Fibroblast of skin of abdomen (primary cell): ENCODE measurements around the gene FGFBP3.
"Not testable (repeated sequence)": the region's sequence is repeated elsewhere in the genome, so short reads cannot be mapped to it uniquely, and the experiment has no call there.

Experiments used
- DNase-seq: peaks from one replicate; pipeline ENCODE4 v3.0.0-alpha.2; 2013

FGFBP3 gene

DNA sequence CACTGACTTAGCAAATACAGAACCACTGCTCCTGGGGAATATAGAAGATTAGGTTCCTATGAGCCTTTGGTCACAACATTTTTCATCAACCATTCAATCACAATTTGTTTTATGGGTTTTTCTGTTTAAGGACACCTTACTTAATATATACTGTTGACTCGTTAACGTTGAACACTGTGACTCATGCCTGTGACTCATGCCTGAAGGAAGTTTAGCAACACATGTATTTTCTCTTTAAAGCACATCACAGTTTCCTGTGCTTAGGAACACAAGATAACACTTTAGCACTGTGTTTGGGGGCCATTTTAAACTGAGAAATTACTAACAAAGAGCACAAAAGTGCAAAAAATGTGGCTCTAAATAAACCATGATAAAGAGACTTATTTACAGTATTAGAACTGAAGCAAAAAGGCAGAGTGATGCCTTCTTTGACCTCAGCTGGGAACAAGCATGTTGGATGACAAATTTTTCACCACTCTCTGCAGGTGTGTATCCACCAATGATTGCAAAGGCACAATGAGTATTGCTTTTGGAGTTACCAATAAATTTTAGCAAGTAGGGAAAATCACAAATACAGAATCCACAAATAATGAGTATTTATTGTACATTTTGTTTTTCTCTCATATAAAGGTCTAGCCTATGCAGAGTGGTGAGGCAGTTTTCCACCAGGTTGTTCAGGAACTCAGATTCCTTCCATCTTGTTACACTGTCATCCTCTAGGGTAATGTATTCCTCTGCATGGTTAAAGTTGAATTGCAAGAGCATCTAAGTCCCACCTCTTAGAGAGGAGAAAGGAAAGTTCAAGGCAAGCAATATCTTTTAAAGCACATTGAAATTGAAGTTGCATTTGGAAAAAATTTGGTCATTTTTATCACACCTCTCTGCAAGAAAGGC, 7.3 kb downstream of the FGFBP3 start:
- DNase-seq, result peak; percentile 89

DNA sequence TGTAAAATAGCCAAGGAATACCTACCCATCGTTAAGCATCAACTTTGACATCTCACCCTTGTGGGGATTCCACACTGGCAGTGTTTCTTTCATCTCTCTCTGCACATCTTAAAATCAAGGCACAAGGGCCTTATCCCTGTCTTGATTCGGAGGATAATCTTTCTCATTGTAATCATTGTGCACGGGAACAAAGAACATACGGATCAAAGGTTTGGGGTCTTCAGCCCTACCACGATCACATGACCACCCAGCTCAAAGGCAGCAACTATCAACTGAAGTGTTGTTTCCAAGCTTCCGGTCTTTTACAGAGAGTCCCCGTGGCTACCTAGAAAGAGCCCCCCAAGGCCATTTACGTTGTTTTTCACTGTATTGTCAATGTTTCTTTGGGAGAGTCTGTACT, 11.9 kb downstream of the FGFBP3 start:
- DNase-seq, result no peak

DNA sequence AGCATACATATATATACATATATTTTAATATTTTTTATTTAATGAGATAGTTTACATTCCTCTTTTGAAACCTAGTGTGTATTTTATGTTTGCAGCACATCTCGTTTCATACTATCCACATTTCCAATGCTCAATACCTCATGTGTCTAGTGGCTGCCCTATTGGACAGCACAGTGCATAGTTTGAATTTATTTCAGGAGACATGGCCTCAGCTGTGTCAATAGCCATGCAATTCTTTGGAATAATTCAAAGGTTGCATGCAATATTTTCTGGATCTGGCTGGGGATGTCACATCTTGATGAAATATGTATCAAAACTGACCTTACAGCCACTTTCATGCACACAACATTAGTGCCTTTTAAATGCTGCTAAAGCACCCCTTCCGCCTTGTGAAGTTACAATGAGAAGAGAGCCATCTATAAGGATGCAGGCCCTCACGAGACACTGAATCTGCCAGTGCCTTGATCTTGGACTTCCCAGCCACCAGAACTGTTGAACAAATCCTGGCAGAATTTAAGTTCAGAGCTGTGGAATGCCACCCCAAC, 13.0 kb downstream of the FGFBP3 start:
- no peak for DNase-seq

DNA sequence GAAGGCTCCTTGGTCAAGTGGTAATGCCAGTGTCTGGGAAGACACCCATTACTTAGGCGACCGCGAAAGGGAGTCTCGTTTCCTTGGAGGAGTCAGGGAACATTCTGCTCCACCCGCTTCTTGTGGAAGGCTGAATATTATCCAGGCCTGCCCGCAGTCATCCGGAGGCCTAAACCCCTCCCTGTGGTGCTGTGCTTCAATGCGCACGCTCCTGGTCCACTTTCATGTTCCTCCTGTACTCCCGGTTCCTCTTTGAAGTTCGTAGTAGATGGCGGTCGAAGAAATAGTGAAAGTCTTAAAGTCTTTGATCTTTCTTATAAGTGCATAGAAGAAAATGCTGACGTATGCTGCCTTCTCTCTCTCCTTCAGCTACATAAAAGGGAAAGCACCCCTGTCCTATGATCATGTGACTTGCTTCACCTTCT, 15.0 kb downstream of the FGFBP3 start:
- DNase-seq, result not testable (repeated sequence)

DNA sequence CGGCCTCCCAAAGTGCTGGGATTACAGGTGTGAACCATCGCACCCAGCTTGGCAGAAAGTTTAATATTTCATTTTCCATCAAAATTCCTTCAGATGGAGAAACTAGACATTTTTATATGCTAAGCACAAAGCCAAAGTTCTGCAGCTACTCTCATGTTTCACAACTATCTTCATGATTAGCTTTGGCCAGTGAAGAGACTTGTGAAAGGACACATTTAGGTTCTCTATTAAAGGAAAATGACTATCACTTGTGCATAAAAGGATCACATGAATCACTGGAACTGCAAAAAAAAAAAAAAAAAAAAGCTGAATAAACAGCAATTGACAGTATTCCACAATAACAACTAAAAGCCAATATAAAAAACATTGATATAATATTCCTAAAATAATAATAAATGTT, 16.2 kb downstream of the FGFBP3 start:
- DNase-seq, result no peak

DNA sequence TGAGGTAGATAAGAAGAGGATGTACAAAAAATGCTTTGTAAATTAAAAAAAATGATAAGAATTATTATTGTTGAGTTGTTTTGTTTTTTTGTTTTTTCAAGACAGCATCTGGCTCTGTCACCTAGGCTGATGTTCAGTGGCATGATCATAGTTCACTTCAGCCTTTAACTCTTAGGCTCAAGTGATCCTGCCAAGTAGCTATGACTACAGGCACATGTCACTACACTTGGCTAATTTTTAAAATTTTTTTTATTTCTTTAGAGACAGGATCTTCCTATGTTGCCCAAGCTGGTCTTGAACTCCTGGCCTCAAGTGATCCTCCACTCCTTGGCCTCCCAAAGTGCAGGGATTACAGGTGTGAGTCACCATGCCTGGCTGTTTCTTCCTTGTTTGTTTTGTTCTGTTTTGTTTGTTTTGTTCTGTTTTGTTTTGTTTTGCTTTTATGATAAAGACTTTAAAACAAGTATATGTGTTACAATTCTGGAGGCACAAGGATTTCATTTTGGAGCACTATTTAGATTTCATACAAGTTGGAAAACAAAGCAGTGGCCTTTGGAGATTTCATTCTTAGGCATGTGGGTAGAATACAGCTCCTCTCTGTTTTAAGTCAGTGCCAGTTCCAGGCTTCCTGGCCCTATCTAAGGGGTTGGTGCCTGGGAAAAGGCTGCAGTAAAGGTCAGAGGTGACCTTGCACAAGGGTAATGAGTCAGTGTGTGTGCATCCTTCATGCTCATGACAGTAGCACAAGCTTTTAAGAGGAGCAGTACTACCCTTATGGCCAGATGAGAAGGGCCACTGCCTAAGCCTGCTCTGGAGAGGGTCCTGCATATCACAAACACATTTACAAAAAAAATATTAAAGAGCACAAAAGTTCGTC, 17.9 kb downstream of the FGFBP3 start:
- DNase-seq, result no peak

DNA sequence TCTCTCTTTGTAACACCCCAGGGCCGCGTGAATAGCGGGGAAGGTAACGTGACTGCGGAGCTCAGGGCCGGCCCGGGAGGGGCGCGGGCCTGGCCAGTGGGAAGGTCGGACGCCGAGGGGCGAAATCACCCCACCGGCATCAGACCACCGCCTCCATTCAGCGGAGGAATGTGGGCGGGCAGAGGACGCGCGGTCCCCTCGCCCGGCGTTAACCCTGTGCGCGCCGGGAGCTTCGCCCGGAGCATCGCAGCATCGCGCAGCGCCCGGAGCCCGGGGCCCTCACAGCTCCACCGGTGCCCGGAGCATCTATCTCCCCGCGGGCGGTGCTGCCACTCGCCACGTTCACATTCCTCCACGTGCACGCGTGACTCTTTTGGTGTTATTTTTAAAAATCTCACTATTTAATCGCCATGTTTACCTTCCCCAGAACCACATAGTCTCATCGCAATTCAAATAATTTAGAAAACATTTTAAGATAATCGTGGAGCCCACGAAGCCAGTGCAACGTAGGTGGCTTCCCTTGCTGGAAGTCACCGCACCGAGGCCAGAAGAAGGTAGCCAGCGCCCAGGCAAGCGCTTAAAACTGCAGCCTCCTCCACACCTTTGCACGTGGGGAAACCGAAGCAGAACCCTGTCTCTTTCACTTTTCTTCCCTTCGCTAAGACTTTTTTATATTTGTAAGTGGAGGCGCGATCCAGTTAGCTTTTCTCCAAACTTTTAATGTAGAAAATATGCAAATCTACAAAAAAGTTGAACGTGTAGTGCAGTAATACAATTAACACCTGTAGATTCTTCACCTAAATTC, 21.8 kb downstream of the FGFBP3 start:
- DNase-seq, result peak; percentile 56

DNA sequence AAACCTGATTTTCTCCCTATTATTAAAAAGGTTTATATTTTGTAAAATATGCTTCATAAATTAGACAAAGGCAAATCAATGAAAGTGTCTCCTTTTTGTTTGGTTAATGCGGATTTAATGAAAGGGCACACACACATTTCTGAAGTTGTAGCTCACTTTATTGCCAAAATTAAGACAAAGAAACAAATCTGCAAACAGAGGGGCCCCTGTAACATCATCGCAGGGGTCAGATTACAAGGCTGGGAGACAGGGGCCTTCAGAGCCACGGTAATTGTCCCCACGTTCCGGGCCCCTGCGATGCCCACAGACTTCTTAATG, 22.4 kb downstream of the FGFBP3 start:
- DNase-seq, result no peak

DNA sequence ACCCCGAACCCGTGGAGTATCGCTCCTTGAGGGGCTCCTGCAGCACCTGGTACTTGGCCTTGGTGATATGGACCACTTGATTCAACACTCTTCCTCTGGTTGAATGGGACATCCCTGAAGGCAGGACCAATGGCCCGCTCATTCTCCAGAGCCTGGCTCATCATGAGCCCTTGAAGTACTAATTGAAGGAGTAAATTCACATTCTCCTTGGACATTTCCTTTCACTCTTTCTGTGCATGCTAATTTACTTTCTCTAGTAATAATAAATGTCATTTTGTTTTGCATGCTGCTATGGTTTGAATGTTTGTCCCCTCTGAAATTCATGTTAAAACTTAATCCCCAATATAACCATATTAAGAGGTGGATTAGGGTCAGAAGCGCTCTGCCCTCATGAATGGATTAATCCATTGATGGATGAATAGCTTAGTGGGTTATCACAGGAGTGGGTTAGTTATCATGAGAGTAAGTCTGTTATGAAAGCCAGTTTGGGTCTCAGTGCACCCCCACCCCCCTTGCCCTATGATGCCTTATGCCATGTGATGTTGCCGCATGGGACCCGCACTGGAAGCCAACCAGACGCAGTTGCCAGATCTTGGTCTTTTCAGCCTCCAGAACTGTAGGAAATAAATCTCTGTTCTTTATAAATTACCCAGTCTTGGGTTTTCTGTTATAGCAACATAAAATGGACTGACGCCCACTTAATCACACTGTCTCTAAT, 23.8 kb downstream of the FGFBP3 start:
- no peak for DNase-seq

DNA sequence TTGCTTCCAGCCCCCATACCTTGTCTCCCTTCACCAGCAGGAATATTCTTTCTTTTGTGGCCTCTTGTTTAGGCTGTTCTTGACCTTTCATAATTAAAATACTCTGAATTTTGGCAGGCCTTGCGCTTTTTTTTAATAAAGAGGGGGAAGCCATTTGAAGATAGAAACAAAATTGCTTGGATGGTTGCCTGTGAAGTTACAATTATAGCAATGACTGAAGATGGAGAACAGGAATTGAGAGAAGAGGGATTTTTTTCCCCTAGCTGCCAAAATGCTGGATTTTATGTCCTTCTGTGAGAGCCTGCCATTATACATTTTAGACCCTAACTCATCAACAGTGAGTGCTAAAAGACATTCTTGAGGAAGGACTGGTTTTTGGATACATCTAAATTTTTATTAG, 24.8 kb downstream of the FGFBP3 start:
- DNase-seq, result no peak

DNA sequence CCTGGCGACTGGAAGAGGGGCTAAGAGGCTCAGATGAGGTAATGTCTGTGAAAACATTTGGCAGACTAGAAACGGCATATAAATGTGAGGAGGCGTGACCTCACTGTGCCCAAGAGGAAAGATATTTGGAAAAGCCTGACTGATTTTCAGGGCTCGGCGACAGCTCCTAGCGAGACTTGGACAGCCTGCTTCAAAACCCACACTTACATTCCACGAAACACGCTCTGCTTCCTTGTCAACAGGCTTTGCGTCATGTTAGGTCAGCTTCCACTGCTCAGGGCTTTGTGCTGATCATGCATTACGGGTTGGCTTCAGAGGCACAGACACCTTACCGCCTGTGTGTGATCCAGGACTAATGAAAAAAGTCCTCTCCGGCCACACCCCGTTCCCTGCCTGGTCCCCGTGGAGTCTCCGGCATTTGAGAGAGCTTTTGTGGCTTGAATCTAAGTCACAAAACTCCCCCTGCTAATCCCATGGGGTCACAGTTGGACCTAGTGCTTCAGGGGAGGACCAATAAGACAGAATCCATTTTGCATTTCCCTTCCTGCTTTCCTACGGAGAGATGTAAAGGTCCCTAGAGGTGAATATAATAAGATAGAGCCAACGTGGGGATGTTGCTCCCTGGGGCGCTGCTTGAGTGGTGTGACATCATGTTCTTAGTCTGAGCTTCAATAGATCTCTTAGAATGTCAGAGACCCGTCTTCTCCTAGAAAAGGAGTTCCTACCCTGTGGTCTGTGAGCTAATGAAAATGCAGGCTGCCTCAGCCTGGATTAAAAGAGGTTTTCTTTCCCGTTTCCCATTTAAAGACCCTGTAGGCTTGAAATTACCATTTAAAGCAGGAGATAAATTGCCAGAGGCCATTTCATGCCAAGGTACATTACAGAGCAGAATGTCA, 25.5 kb downstream of the FGFBP3 start:
- peak; percentile 56 for DNase-seq

DNA sequence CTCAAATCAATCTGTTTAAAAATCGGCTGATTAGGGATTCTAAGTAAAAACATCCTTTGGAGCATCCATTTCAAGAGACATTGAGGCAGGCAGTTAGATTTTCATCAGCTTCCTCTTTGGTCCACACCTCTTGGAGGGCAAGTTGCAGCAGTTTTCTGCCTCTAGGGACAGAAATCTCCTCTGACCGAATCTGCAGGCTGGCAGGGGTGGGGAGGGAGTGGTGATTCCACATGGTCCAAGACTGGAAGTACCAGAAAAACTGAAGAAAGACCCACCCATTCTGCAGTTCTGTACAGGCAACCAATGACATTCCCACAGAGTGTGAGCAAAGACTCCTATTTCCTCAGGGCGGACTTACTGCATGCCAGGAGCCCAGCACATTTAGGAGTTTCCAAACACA, 29.0 kb downstream of the FGFBP3 start:
- DNase-seq, result no peak

DNA sequence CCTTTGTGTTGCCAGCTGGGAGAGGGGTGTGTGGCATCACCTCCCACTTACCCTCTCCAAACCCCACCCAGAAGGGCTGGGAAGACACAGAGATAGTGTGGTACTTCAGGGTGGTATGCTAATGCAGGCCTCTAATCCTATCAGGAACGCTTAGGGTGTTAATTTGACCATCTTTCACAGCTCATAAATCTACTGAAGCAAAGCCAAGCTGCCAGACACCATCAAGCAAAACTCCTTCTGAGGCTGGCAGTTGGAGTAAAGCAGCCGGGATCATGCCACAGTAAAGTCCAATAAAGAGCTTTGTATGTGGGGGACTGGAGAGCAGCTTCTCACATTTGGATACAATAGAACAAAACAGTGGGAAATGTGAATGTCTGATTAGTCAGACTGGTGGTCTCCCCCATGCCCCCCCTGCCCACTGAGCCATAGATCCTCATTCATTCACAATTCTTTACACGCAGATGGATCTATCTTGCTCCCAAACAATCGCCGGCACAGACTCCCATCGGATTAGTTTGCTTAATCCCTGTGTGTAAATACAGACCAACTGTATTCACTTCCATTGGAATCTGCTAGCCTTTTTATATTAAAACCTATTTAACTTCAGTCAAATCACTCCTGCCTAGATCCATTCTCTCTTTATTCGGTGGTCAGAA, 29.6 kb downstream of the FGFBP3 start:
- no peak for DNase-seq

DNA sequence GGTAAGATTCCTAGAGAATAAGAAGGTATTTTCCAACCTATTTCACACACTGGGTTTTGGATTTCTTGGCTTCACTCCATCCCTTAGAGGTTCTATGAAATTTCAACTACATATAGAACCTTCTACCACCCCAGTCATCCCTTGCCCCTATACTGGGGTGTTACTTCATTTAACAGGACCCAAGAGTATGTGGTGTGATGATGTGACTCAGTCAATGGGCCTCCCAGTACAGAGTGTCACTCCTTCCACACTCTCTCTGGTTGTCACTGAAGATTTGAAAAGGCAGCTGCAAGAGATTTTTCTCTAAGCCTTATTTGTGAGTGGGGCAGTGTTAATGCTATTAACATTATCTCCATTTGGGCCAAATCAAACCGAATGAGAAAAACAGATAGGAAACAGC, 33.5 kb downstream of the FGFBP3 start:
- DNase-seq, result no peak

DNA sequence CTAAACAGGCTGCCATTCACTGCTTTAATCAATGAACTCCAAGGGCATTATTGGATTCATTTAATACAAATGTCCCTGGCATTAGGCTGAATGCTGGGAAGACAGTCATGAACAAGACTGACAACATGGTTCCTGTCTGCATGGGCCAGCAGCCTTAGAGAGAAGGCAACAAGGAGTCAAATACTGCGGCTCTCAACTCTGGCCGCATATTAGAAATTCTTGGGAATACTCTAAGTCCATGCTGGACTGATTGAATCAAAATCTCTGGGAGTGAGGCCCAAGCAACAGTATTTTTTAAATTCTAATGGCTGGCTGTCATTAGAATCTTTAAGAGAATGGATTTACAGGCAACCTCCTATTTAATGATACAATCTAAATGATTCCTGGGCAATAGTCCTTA, 34.1 kb downstream of the FGFBP3 start:
- no peak for DNase-seq

DNA sequence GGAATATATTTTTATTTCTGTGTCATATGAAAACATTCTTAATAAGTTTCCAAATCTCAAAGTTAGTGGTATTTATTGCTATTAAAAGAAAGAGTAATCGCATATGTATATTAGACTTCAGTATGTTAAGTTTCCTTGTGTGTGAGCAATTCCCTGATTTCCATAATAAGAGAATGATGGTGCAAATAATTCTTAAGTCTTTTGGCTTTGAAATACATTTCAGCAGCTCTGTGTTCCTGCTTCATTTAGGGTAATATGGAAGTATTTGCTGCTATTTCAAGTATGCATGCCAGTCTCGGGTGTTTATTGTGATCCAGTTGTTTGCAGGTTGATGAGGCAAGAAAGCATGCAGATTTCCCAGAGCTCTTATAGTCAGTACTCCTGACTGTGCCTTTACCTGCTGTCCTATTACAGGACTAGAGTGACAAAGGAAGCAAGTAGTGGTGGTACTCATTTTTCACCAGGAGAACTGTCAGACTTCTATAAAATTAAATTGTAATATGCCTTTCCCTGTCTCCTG, 43.7 kb downstream of the FGFBP3 start:
- DNase-seq, result no peak

DNA sequence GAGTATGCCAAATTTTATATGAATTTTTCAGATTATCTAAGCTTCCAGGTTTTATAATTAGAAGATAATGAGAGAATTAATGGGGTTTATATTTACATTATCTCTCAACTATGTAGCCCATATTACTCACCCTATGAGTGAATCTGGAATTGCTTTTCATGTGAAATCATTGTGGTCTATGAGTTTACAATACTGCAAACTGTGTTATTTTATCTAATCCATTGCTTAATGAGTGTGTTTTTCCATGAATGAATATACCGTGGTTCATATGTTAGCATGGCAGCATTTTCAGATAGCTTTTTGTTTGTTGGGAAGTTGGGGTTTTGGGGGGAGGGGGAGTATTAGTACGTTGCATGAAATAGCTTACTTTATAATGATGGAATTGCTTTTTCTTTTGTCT, 44.5 kb downstream of the FGFBP3 start:
- no peak for DNase-seq

DNA sequence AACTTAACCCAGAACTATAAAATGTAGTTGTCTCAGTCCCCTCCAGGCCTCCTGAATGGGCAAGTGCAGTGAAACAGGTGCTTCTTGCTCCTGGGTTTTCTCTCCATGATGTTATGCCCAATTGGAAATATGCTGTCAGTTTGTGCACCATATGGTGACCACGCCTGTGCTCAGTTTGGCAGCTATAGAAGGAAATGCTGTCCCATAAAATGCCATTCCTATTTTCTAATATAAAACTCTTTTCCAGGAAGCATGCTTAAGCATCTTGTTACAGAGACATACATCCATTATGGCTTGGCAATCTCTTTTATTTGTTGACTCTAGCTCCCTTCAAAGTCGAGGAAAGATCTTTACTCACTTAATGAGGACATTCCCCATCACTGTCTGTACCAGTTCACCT, 45.2 kb downstream of the FGFBP3 start:
- DNase-seq, result no peak

DNA sequence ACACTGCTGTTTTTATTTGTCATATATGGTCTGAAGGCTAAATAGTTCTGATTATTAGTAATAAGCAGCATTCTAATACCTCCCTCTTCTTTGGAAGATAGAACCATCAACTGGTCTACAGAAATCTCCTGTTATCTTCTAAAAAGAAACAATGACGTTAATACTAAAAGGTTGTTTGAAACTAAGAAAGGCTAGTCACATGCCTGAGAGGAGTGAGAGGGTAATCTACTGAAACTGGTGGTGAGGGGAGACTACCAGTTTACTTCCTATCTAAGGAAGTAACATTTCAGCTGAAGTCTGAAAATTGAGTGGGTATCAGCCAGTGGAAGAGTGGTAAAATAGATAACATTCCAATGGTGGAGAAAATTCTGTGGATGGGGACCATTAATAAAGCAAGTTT, 48.4 kb downstream of the FGFBP3 start:
- DNase-seq, result no peak

DNA sequence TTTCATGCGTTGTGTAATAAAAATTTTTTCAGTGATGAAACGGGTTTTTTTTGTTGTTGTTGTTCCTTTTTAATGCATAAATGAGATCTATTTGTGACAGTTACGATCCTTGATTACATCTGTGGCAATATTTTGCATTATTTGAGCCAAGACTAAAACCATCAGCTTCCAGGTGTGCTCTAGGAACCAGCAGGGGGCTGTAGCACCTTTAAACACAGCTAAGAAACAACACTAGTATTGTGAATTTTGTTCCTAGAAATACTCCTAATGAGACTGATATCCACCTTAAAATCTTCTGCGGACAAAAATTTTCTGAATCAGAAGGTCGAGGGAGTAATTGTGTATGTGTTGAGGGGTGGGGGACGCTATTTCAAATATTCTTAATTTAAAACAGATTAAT, 52.6 kb downstream of the FGFBP3 start:
- peak; percentile 8 for DNase-seq
